SK-N-SH (cell line): Measurements from ENCODE around the gene LIPN. TPM values are rescaled to one million over a fixed set of nuclear protein-coding genes. Genes with fewer than 3 reads are reported as not detected.
A peak's percentile ranks its signal among the peaks of the same experiment; 100 is the strongest.

Experiments used
- CTCF ChIA-PET: fragments of 300-600, 350-600 bp; formaldehyde crosslinking; extraction: SDS; loops from one replicate; lab custom pipeline; 2021; lab: Yijun Ruan, JAX
- POLR2A ChIA-PET: fragments of 350-600 bp; sonication (Branson Sonifier 250); formaldehyde crosslinking; extraction: SDS; loops from one replicate; lab custom pipeline; 2020; ENCODE audit warnings: antibody characterized with exemption, inconsistent platforms; lab: Yijun Ruan, JAX
- DNase-seq: peaks from one replicate; pipeline ENCODE4 v3.0.0; 2012
- H2AFZ ChIP-seq: fragments of 200-600 bp; sonication (generic); 2 replicates; pipeline ENCODE4 v1.8.1; 2016; ENCODE audit warnings: antibody characterized with exemption, mild to moderate bottlenecking, low read depth
- H3F3A ChIP-seq: fragments of 200-600 bp; sonication (generic); replicated peaks from 2 replicates; pipeline ENCODE3; 2016; ENCODE audit warnings: antibody characterized with exemption, mild to moderate bottlenecking; ENCODE audit not compliant: insufficient read depth
- H3K27ac ChIP-seq, 2 experiments: fragments of 200-500 bp in 1 of 2; fragments of 200-600 bp in 1 of 2; sonication (Bioruptor generic) in 1 of 2; sonication (generic), shearing (Covaris generic) in 1 of 2; 2 replicates each; pipeline versions ENCODE4 v1.5.1 to v1.6.1; 2014 to 2016; ENCODE audit warnings: low read depth in 2 of 2, inconsistent platforms in 1 of 2, low read length in 1 of 2, mild to moderate bottlenecking in 1 of 2, mixed read lengths in 1 of 2
- H3K27me3 ChIP-seq: fragments of 200-600 bp; sonication (generic), shearing (Covaris generic); 2 replicates; pipeline ENCODE4 v1.6.1; 2016; ENCODE audit warnings: mixed run types; ENCODE audit not compliant: insufficient read depth
- H3K36me3 ChIP-seq, 2 experiments: fragments of 200-500 bp in 1 of 2; fragments of 200-600 bp in 1 of 2; sonication (Bioruptor generic) in 1 of 2; sonication (generic) in 1 of 2; replicated peaks in 1 of 2; 2 replicates each; pipeline versions ENCODE3 to v1.5.1; 2014 to 2016; ENCODE audit warnings: low read length in 1 of 2, mild to moderate bottlenecking in 1 of 2; ENCODE audit not compliant: insufficient read depth in 2 of 2, control insufficient read depth in 1 of 2
- H3K4me1 ChIP-seq, 2 experiments: fragments of 200-500 bp in 1 of 2; fragments of 200-600 bp in 1 of 2; sonication (Bioruptor generic) in 1 of 2; sonication (generic), shearing (Covaris generic) in 1 of 2; 2 replicates each; pipeline versions ENCODE4 v1.5.1 to v1.6.1; 2014 to 2016; ENCODE audit warnings: low read depth in 1 of 2, low read length in 1 of 2, mixed run types in 1 of 2; ENCODE audit not compliant: insufficient read depth in 2 of 2, control insufficient read depth in 1 of 2
- H3K4me2 ChIP-seq: fragments of 200-600 bp; sonication (generic), shearing (Covaris generic); 2 replicates; pipeline ENCODE4 v1.6.1; 2017; ENCODE audit warnings: mixed run types
- H3K4me3 ChIP-seq, 2 experiments: fragments of 200-500 bp in 1 of 2; fragments of 200-600 bp in 1 of 2; sonication (Bioruptor generic) in 1 of 2; sonication (generic), shearing (Covaris generic) in 1 of 2; 2 replicates each; pipeline versions ENCODE4 v1.5.1 to v1.8.1; 2014 to 2016; ENCODE audit warnings: low read depth in 2 of 2, inconsistent platforms in 1 of 2, low read length in 1 of 2, mild to moderate bottlenecking in 1 of 2, mixed read lengths in 1 of 2, moderate library complexity in 1 of 2
- H3K79me2 ChIP-seq: fragments of 200-600 bp; sonication (generic); 2 replicates; pipeline ENCODE4 v1.8.1; 2017; ENCODE audit warnings: mild to moderate bottlenecking; ENCODE audit not compliant: insufficient read depth
- H3K9ac ChIP-seq: fragments of 200-600 bp; sonication (generic); 2 replicates; pipeline ENCODE4 v1.6.1; 2017; ENCODE audit warnings: mixed run types
- H3K9me2 ChIP-seq: fragments of 200-600 bp; sonication (generic); 2 replicates; pipeline ENCODE4 v1.6.1; 2017; ENCODE audit warnings: mixed run types
- H3K9me3 ChIP-seq: fragments of 200-600 bp; sonication (generic); 2 replicates; pipeline ENCODE4 v1.6.1; 2017; ENCODE audit warnings: mixed run types, mild to moderate bottlenecking, moderate library complexity
- H4K20me1 ChIP-seq: fragments of 200-600 bp; sonication (generic); 2 replicates; pipeline ENCODE4 v1.6.1; 2017; ENCODE audit warnings: mild to moderate bottlenecking, mixed run types; ENCODE audit not compliant: insufficient read depth
- CTCF ChIP-seq: fragments of 200-600 bp; sonication (generic); IDR thresholded peaks from 2 replicates; pipeline ENCODE4 v1.6.1; 2017; ENCODE audit warnings: antibody characterized with exemption, mild to moderate bottlenecking, moderate library complexity
- EZH2phosphoT487 ChIP-seq: fragments of 200-600 bp; sonication (generic); IDR thresholded peaks from 2 replicates; pipeline ENCODE4 v1.6.1; 2017; ENCODE audit warnings: low read depth, mixed run types, mild to moderate bottlenecking, antibody characterized with exemption, moderate library complexity, borderline replicate concordance
- FOXJ3 ChIP-seq: sonication (generic); formaldehyde crosslinking; IDR thresholded peaks from 2 replicates; pipeline ENCODE4 v1.5.1; 2020; ENCODE audit warnings: mild to moderate bottlenecking, missing genetic modification reagents
- MAX ChIP-seq: IDR thresholded peaks from 2 replicates; pipeline ENCODE4 v1.4.0; 2012; ENCODE audit warnings: low read depth
- MEF2A ChIP-seq: IDR thresholded peaks from 2 replicates; pipeline ENCODE4 v1.4.0; 2012; ENCODE audit warnings: low read depth, borderline replicate concordance
- PBX3 ChIP-seq: IDR thresholded peaks from 2 replicates; pipeline ENCODE4; 2012
- POLR2AphosphoS5 ChIP-seq: IDR thresholded peaks from 2 replicates; pipeline ENCODE4 v1.6.1; 2012; ENCODE audit warnings: low read depth, low read length
- RAD21 ChIP-seq: IDR thresholded peaks from 2 replicates; pipeline ENCODE4 v1.6.1; 2012; ENCODE audit warnings: mild to moderate bottlenecking, low read length
- RCOR1 ChIP-seq: fragments of 150-350 bp; IDR thresholded peaks from 2 replicates; pipeline ENCODE4 v1.6.1; 2017; ENCODE audit warnings: antibody characterized with exemption, low read length
- RXRA ChIP-seq: IDR thresholded peaks from 2 replicates; pipeline ENCODE4 v1.4.0; 2012; ENCODE audit warnings: low read depth, mild to moderate bottlenecking, borderline replicate concordance
- SMC3 ChIP-seq: IDR thresholded peaks from 2 replicates; pipeline ENCODE4 v1.6.1; 2012; ENCODE audit warnings: low read depth, low read length, improper control_type of control experiment
- TEAD4 ChIP-seq: IDR thresholded peaks from 2 replicates; pipeline ENCODE4 v1.4.0; 2012; ENCODE audit warnings: mild to moderate bottlenecking, borderline replicate concordance; ENCODE audit not compliant: insufficient read depth
- WGBS: methylation state at CpG from one replicate; pipeline ENCODE4 v1.1.6; 2017; ENCODE audit warnings: low lambda C conversion rate; 5-methylcytosine and 5-hydroxymethylcytosine counted together
- polyA plus RNA-seq, 3 experiments: library from polyadenylated mRNA; depleted of rRNA; stranded (reverse); fragments of >200 nt; gene quantifications; 2 replicates each; pipeline ENCODE4 v1.2.3, GENCODE V29; 2012

LIPN gene
- polyA plus RNA-seq, 1 of the 3 experiments (the other 2 are of a cell fraction): not detected

- Histone ChIP-seq H2AFZ (no peak overlapping the region), H3K4me1 (no peaks in the 10 kb centered on the region; a peak in 1 of 4 replicates), H3K9me3 (no peaks in the 10 kb centered on the region), H4K20me1 (no peaks in the 10 kb centered on the region), H3K4me2 (0 out of 2 replicates have a peak overlapping the region, but pooled peaks have one; percentile 5), H3K9me2 (no peaks in the 10 kb centered on the region), H3K36me3 (no peaks in the 10 kb centered on the region), H3K27ac (peak overlapping the region in 1 of 2 experiments; percentile 39; a peak in 1 of 4 replicates), H3K27me3 (no peaks in the 10 kb centered on the region), H3F3A (peaks cover 9% of the 10 kb centered on the region), H3K9ac (no peak overlapping the region), H3K4me3 (no peak overlapping the region), H3K79me2 (no peaks in the 10 kb centered on the region)
- DNase-seq: no peak
- ChIA-PET CTCF (interaction anchor here (0.6 to 1.5 kb wide), 3 partner anchors 13 to 241 kb away, joined by 3 read pairs; no protein-coding TSS in a partner anchor), POLR2A (no interaction called here)
- WGBS: 95% methylated on average over 3 of the region's 3 CpGs
- TF ChIP-seq POLR2AphosphoS5: no peak
- TF ChIP-seq RXRA: no peak
- TF ChIP-seq SMC3: no peak
- no peak for TF ChIP-seq FOXJ3 (CRISPR knock-in tag)
- no peak for TF ChIP-seq PBX3
- TF ChIP-seq, all 33 proteins: peak for 0
These were observed 46.1 kb downstream of the LIPN start for GRCh38 chr10:88805924-88806323.

GRCh38 chr10:88809621-88810020, 49.8 kb downstream of the LIPN start:
- Histone ChIP-seq H3K27ac (no peak overlapping the region), H3K9ac (no peak overlapping the region), H3K9me3 (no peaks in the 10 kb centered on the region), H3K4me1 (no peaks in the 10 kb centered on the region; a peak in 1 of 4 replicates), H3K36me3 (no peaks in the 10 kb centered on the region), H3K79me2 (no peaks in the 10 kb centered on the region), H3K4me3 (no peak overlapping the region), H4K20me1 (no peaks in the 10 kb centered on the region), H3F3A (peaks cover 9% of the 10 kb centered on the region), H3K27me3 (no peaks in the 10 kb centered on the region), H3K4me2 (no peak overlapping the region), H2AFZ (no peak overlapping the region), H3K9me2 (no peaks in the 10 kb centered on the region)
- POLR2A ChIA-PET: no interaction called here
- no peak for TF ChIP-seq EZH2phosphoT487
- TF ChIP-seq FOXJ3 (CRISPR knock-in tag): no peak
- no peak for TF ChIP-seq TEAD4
- TF ChIP-seq RCOR1: no peak
- no peak for TF ChIP-seq SMC3
- WGBS: 66% methylated on average over 4 of the region's 4 CpGs
- CTCF ChIA-PET: interaction anchor here (0.6 to 6.9 kb wide), 23 partner anchors 10 to 248 kb away, joined by 3 to 50 read pairs (median 4); no protein-coding TSS in a partner anchor
- no peak for DNase-seq

- ChIA-PET CTCF (interaction anchor here (0.6 to 6.9 kb wide), 28 partner anchors 11 to 1112 kb away, joined by 3 to 50 read pairs (median 4); no protein-coding TSS in a partner anchor), POLR2A (no interaction called here)
- no peak overlapping the region for H3K27ac ChIP-seq
- H3K4me3 ChIP-seq: no peak overlapping the region; a peak in 1 of 4 replicates
- no peaks in the 10 kb centered on the region for H3K9me2 ChIP-seq
- H3K9me3 ChIP-seq: no peaks in the 10 kb centered on the region
- H2AFZ ChIP-seq: no peak overlapping the region
- peaks cover 0 to 1% of the 10 kb centered on the region in 2 experiments; a peak in 1 of 4 replicates for H3K4me1 ChIP-seq
- peaks cover 3% of the 10 kb centered on the region for H3F3A ChIP-seq
- peak; percentile 36 for DNase-seq
- no peaks in the 10 kb centered on the region for H3K27me3 ChIP-seq
- no peaks in the 10 kb centered on the region for H4K20me1 ChIP-seq
- no peaks in the 10 kb centered on the region for H3K79me2 ChIP-seq
- TF ChIP-seq MEF2A (no peak), SMC3 (peak; percentile 79), RAD21 (peak; percentile 76), CTCF (peak; percentile 92), MAX (0 out of 2 replicates have a peak, but pooled peaks have one; percentile 29)
- 32% methylated on average over 5 of the region's 5 CpGs for WGBS
- no peak overlapping the region for H3K4me2 ChIP-seq
- H3K36me3 ChIP-seq: no peaks in the 10 kb centered on the region
- H3K9ac ChIP-seq: no peak overlapping the region
These were observed 50.6 kb downstream of the LIPN start for GRCh38 chr10:88810196-88810961.
